Endothelial cell of umbilical vein (primary cell): Measurements from ENCODE around the gene SYT17.

Source experiments
- CTCF ChIP-seq, 2 donors: IDR thresholded peaks; 1 replicate in 1 of 2; 2 replicates in 1 of 2; pipeline ENCODE4 v1.5.1; 2011; ENCODE audit warnings: low read length in 2 of 2, mild to moderate bottlenecking in 2 of 2, moderate library complexity in 2 of 2, control low read depth in 1 of 2, inconsistent platforms in 1 of 2, low read depth in 1 of 2; ENCODE audit not compliant: insufficient read depth in 1 of 2; ENCODE audit errors: extremely low read depth in 1 of 2
- GATA2 ChIP-seq: IDR thresholded peaks from 2 replicates; pipeline ENCODE4 v1.7.0; 2011; ENCODE audit warnings: low read depth, mild to moderate bottlenecking, moderate library complexity, mixed read lengths, low read length; ENCODE audit not compliant: insufficient read length, insufficient read depth
- MAX ChIP-seq: IDR thresholded peaks from 2 replicates; pipeline ENCODE4 v1.6.1; 2011; ENCODE audit not compliant: insufficient read depth, insufficient read length
- MYC ChIP-seq: IDR thresholded peaks from one replicate; pipeline ENCODE4 v1.6.1; 2011; ENCODE audit warnings: mild to moderate bottlenecking, low read depth, low read length
- POLR2A ChIP-seq: IDR thresholded peaks from 2 replicates; pipeline ENCODE4 v1.6.1; 2012; ENCODE audit warnings: low read depth, mild to moderate bottlenecking, control low read depth, low read length

- TF ChIP-seq CTCF (IDR thresholded peaks at IDR 0.05; ENCODE audit: extremely low read depth in 1 of 2, insufficient read depth in 1 of 2, low read depth in 1 of 2, low read length in 2 of 2) (no peak), POLR2A (no peak), MAX (no peak), MYC (no peak), GATA2 (no peak)
Observed at GRCh38 chr16:19183187-19183586, 15.1 kb downstream of the SYT17 start.
